Glutamatergic neuron (in vitro differentiated cells): ENCODE data around the gene MFSD12. TPM values are rescaled to one million over a fixed set of nuclear protein-coding genes. Genes with fewer than 3 reads are reported as not detected.

Source experiments
- DNase-seq: peaks from one replicate; pipeline ENCODE4 v3.0.0; 2022
- H3K27ac Mint-ChIP-seq: one replicate; pipeline ENCODE4 v1.8.0; 2020; ENCODE audit warnings: mild to moderate bottlenecking, mixed read lengths, inconsistent platforms; ENCODE audit not compliant: unreplicated experiment
- H3K27me3 Mint-ChIP-seq: one replicate; pipeline ENCODE4 v1.8.0; 2020; ENCODE audit warnings: mild to moderate bottlenecking, moderate library complexity, mixed read lengths, inconsistent platforms; ENCODE audit not compliant: unreplicated experiment
- H3K36me3 Mint-ChIP-seq: one replicate; pipeline ENCODE4 v1.8.0; 2020; ENCODE audit warnings: mild to moderate bottlenecking, mixed read lengths, inconsistent platforms; ENCODE audit not compliant: unreplicated experiment
- H3K4me1 Mint-ChIP-seq: one replicate; pipeline ENCODE4 v1.8.0; 2020; ENCODE audit warnings: mild to moderate bottlenecking, low read depth, mixed read lengths, inconsistent platforms; ENCODE audit not compliant: unreplicated experiment
- H3K4me3 Mint-ChIP-seq: one replicate; pipeline ENCODE4 v1.8.0; 2020; ENCODE audit warnings: mild to moderate bottlenecking, mixed read lengths, inconsistent platforms; ENCODE audit not compliant: unreplicated experiment
- H3K9me3 Mint-ChIP-seq: one replicate; pipeline ENCODE4 v1.8.0; 2020; ENCODE audit warnings: mild to moderate bottlenecking, moderate library complexity, mixed read lengths, inconsistent platforms; ENCODE audit not compliant: unreplicated experiment
- CTCF ChIP-seq: fragments of 200-600 bp; sonication (generic); IDR thresholded peaks from one replicate; pipeline ENCODE4 v1.5.0; 2021; ENCODE audit not compliant: partially characterized antibody, unreplicated experiment
- total RNA-seq: library from RNA; stranded (reverse); fragmentation: NEBNext Ultra II Directional; extraction: Animal tissue kit (Norgen Biotek cat#: 25700); gene quantifications from one replicate; pipeline ENCODE4 v1.2.1, GENCODE V29; 2021; ENCODE audit not compliant: unreplicated experiment

Gene MFSD12
- total RNA-seq, 1 donor from 2014 or later = 134 TPM

GRCh38 chr19:3544742-3545668 is 12.4 kb downstream of the MFSD12 start:
- DNase-seq = peak; percentile 91
- peak; percentile 97 for TF ChIP-seq CTCF
- Mint-ChIP-seq H3K27ac (no peak overlapping the region), H3K27me3 (peaks cover 5% of the 10 kb centered on the region), H3K9me3 (peaks cover 8% of the 10 kb centered on the region), H3K36me3 (no peaks in the 10 kb centered on the region), H3K4me1 (peaks cover 2% of the 10 kb centered on the region), H3K4me3 (no peak overlapping the region)

GRCh38 chr19:3544058-3544376 is 13.4 kb downstream of the MFSD12 start:
- Mint-ChIP-seq H3K4me3 (no peak overlapping the region), H3K27me3 (peaks cover 5% of the 10 kb centered on the region), H3K36me3 (no peaks in the 10 kb centered on the region), H3K27ac (no peak overlapping the region), H3K9me3 (peaks cover 11% of the 10 kb centered on the region), H3K4me1 (peaks cover 2% of the 10 kb centered on the region)
- no peak for DNase-seq
- TF ChIP-seq CTCF = no peak

GRCh38 chr19:3543150-3544057 is 14.0 kb downstream of the MFSD12 start:
- no peak overlapping the region for H3K27ac Mint-ChIP-seq
- H3K4me1 Mint-ChIP-seq = peaks cover 2% of the 10 kb centered on the region
- peaks cover 5% of the 10 kb centered on the region for H3K27me3 Mint-ChIP-seq
- no peak for DNase-seq
- peaks cover 13% of the 10 kb centered on the region for H3K9me3 Mint-ChIP-seq
- no peaks in the 10 kb centered on the region for H3K36me3 Mint-ChIP-seq
- no peak overlapping the region for H3K4me3 Mint-ChIP-seq
- no peak for TF ChIP-seq CTCF

GRCh38 chr19:3539756-3540118 is 17.6 kb downstream of the MFSD12 start:
- Mint-ChIP-seq H3K9me3 (peaks cover 13% of the 10 kb centered on the region), H3K4me3 (no peak overlapping the region), H3K36me3 (no peaks in the 10 kb centered on the region), H3K27ac (peak overlapping the region; percentile 11), H3K4me1 (peaks cover 10% of the 10 kb centered on the region), H3K27me3 (peaks cover 10% of the 10 kb centered on the region)
- no peak for DNase-seq
- TF ChIP-seq CTCF = no peak
